Ovary (tissue), 3 donors: ENCODE results near the gene GNG2.

Source experiments
- EP300 ChIP-seq: sonication (generic); formaldehyde crosslinking; IDR thresholded peaks from one replicate; pipeline ENCODE4 v1.6.1; 2017; ENCODE audit warnings: antibody characterized with exemption
- POLR2A ChIP-seq: fragments of 450-650 bp; IDR thresholded peaks from one replicate; pipeline ENCODE4 v1.6.1; 2017; ENCODE audit warnings: antibody characterized with exemption, mild to moderate bottlenecking, moderate library complexity
- TF ChIP-seq, protein P1 (sequence below), 3 donors: fragments of 450-650 bp in 2 of 3; fragments of 200-600 bp in 1 of 3; IDR thresholded peaks; one replicate each; pipeline versions ENCODE4 v1.5.1 to v1.8.0; 2016 to 2022; ENCODE audit warnings: antibody characterized with exemption in 3 of 3, mild to moderate bottlenecking in 1 of 3
- donor health status: DM: no; HTN: no; CAD: no.

- TF ChIP-seq, protein P1, sequence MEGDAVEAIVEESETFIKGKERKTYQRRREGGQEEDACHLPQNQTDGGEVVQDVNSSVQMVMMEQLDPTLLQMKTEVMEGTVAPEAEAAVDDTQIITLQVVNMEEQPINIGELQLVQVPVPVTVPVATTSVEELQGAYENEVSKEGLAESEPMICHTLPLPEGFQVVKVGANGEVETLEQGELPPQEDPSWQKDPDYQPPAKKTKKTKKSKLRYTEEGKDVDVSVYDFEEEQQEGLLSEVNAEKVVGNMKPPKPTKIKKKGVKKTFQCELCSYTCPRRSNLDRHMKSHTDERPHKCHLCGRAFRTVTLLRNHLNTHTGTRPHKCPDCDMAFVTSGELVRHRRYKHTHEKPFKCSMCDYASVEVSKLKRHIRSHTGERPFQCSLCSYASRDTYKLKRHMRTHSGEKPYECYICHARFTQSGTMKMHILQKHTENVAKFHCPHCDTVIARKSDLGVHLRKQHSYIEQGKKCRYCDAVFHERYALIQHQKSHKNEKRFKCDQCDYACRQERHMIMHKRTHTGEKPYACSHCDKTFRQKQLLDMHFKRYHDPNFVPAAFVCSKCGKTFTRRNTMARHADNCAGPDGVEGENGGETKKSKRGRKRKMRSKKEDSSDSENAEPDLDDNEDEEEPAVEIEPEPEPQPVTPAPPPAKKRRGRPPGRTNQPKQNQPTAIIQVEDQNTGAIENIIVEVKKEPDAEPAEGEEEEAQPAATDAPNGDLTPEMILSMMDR (IDR thresholded peaks at IDR 0.05), result no peak
- TF ChIP-seq POLR2A, result no peak
- TF ChIP-seq EP300, result no peak
Observed at GRCh38 chr14:51894250-51894649, 33.8 kb downstream of the GNG2 start.
